OCI-LY7 (cell line): ENCODE measurements around the gene RAB2B.

ENCODE experiments used
- CTCF ChIP-seq: fragments of 200-600 bp; sonication (generic); conservative IDR thresholded peaks from 2 replicates; pipeline ENCODE4 v1.5.1; 2014; ENCODE audit warnings: mild to moderate bottlenecking, antibody characterized with exemption, low read length, moderate library complexity, mixed read lengths
- EZH2phosphoT487 ChIP-seq: fragments of 200-600 bp; sonication (generic); IDR thresholded peaks from 2 replicates; pipeline ENCODE4 v1.6.1; 2018; ENCODE audit warnings: low read depth, borderline replicate concordance, mild to moderate bottlenecking, mixed run types, antibody characterized with exemption, low read length, moderate library complexity, mixed read lengths

GRCh38 chr14:21486640-21487087 lies 9.9 kb upstream of the RAB2B start:
- TF ChIP-seq CTCF (no peak), EZH2phosphoT487 (no peak)
